Measurements from ENCODE around the gene TERT. TPM values are rescaled to one million over a fixed set of nuclear protein-coding genes. Genes with fewer than 3 reads are reported as not detected.
"Not testable (repeated sequence)": the region's sequence is repeated elsewhere in the genome, so short reads cannot be mapped to it uniquely, and the experiment has no call there.

TERT gene
- total and polyA plus RNA-seq, 2 donors = 1.9 to 3.4 TPM

DNA sequence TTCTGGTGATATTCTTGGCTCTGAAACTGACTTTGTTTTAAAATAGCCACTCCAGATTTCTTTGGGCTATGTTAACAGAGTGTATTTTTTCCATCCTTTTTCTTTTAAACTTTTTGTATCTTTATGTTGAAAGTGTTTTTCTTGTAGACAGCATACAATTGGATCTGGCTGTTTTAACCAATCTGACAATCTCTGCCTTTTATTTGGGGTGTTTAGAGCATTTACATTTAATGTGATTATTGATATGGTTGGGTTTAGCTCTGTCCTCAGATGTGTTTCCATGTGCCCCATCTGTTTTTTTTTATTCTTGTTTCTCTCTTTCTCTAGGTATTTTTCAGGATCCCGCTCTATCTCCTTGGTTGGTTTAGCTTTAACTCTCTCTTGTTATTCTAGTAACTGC is 59.0 kb downstream of the TERT start:
- DNase-seq (ENCODE audit: low read depth in 6 of 9, low spot score in 9 of 9) = no peak
- H3K27ac ChIP-seq (ENCODE audit: low read depth in 1 of 2, low read length in 1 of 2) = no peak overlapping the region
- H3K4me3 ChIP-seq (ENCODE audit: low read length in 2 of 2) = no peak overlapping the region
- WGBS = 98% methylated on average over 1 of the region's 1 CpG
- H3K9me3 ChIP-seq (ENCODE audit: control insufficient read depth in 2 of 2, insufficient read depth in 1 of 2, low read length in 1 of 2) = peaks cover 4 to 9% of the 10 kb centered on the region in 2 donors
- peaks cover 0 to 4% of the 10 kb centered on the region in 2 donors for H3K27me3 ChIP-seq (ENCODE audit: control insufficient read depth in 2 of 2, insufficient read depth in 1 of 2, low read length in 1 of 2)
- H3K36me3 ChIP-seq (ENCODE audit: control insufficient read depth in 2 of 2, insufficient read depth in 2 of 2, low read length in 1 of 2) = peaks cover 0 to 2% of the 10 kb centered on the region in 2 donors
- peaks cover 0 to 4% of the 10 kb centered on the region in 2 donors for H3K4me1 ChIP-seq (ENCODE audit: control insufficient read depth in 2 of 2, insufficient read depth in 2 of 2, low read length in 2 of 2)

DNA sequence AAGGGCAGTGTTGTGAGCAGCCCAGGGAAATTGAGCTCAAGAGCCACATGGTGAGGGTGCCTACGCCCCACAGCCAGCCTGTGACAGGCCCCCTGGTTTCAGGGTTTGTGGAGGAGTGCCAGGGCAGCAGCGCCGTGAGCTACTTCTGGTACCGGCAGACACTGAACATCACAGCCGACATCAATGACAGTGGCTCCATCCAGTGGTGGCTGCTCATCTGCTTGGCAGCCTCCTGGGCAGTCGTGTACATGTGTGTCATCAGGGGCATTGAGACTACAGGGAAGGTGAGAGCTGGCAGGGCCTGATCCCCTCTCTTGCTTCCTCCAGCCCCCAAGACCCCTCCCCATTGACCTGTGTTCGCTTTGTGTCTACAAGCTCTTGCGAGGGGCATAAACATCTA is 59.5 kb downstream of the TERT start:
- H3K27me3 ChIP-seq (ENCODE audit: control insufficient read depth in 2 of 2, insufficient read depth in 1 of 2, low read length in 1 of 2) = peaks cover 0 to 8% of the 10 kb centered on the region in 2 donors
- 88% methylated on average over 8 of the region's 8 CpGs for WGBS
- no peak overlapping the region for H3K27ac ChIP-seq (ENCODE audit: low read depth in 1 of 2, low read length in 1 of 2)
- peaks cover 5 to 9% of the 10 kb centered on the region in 2 donors for H3K9me3 ChIP-seq (ENCODE audit: control insufficient read depth in 2 of 2, insufficient read depth in 1 of 2, low read length in 1 of 2)
- no peak for DNase-seq (ENCODE audit: low read depth in 6 of 9, low spot score in 9 of 9)
- H3K4me3 ChIP-seq (ENCODE audit: low read length in 2 of 2) = no peak overlapping the region
- peaks cover 0 to 2% of the 10 kb centered on the region in 2 donors for H3K36me3 ChIP-seq (ENCODE audit: control insufficient read depth in 2 of 2, insufficient read depth in 2 of 2, low read length in 1 of 2)
- H3K4me1 ChIP-seq (ENCODE audit: control insufficient read depth in 2 of 2, insufficient read depth in 2 of 2, low read length in 2 of 2) = peaks cover 3 to 9% of the 10 kb centered on the region in 2 donors

DNA sequence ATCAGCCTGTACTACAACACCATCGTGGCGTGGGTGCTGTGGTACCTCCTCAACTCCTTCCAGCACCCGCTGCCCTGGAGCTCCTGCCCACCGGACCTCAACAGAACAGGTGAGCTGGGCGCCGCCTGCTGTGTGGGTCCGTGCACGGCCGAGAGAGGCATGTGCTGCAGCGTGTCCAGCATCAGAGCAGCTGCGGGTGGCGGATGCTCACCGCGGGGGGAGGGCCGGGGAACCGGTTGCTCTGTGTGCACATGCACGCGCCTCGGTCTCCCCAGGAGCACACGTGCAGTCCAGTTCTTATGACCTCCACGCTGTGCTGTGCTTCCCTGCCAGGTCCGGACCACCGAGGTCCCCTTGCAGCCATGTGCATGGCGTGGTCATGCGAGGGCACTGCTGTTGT is 62.1 kb downstream of the TERT start:
- peaks cover 27 to 33% of the 10 kb centered on the region in 2 donors for H3K4me1 ChIP-seq (ENCODE audit: control insufficient read depth in 2 of 2, insufficient read depth in 2 of 2, low read length in 2 of 2)
- H3K4me3 ChIP-seq (ENCODE audit: low read length in 2 of 2) = no peak overlapping the region
- H3K27ac ChIP-seq (ENCODE audit: low read depth in 1 of 2, low read length in 1 of 2) = no peak overlapping the region
- H3K9me3 ChIP-seq (ENCODE audit: control insufficient read depth in 2 of 2, insufficient read depth in 1 of 2, low read length in 1 of 2) = peaks cover 5 to 14% of the 10 kb centered on the region in 2 donors
- WGBS = 95% methylated on average over 25 of the region's 25 CpGs
- H3K36me3 ChIP-seq (ENCODE audit: control insufficient read depth in 2 of 2, insufficient read depth in 2 of 2, low read length in 1 of 2) = no peaks in the 10 kb centered on the region
- H3K27me3 ChIP-seq (ENCODE audit: control insufficient read depth in 2 of 2, insufficient read depth in 1 of 2, low read length in 1 of 2) = peaks cover 0 to 21% of the 10 kb centered on the region in 2 donors
- no peak for DNase-seq (ENCODE audit: low read depth in 6 of 9, low spot score in 9 of 9)

DNA sequence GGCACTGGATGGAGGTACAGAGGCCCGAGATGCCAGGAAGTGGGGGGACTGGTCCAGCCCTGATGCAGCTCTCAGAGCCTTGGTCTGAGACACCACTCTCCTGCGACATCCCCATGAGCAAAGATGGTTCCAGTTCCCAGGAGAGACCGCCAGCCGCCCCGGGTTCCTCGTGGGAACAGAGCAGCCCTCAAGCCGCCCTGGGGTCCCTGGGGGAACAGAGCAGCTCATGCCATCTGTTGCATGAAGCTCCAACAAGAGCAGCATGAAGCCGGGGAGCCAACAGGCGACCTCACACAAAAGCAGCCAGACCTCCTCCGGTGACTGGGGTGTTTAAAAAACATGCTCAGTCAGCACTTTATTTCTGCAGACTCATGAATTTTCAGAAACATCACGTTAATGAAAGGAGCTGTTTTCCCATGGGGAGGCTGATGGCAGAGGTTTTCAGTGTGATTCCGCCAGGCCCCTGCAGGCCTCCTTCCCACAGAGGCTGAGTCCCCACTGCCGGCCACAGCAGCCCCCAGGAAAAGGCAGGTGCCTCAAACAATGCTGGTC is 63.4 kb downstream of the TERT start:
- H3K4me1 ChIP-seq (ENCODE audit: control insufficient read depth in 2 of 2, insufficient read depth in 2 of 2, low read length in 2 of 2) = peaks cover 32 to 36% of the 10 kb centered on the region in 2 donors
- H3K36me3 ChIP-seq (ENCODE audit: control insufficient read depth in 2 of 2, insufficient read depth in 2 of 2, low read length in 1 of 2) = no peaks in the 10 kb centered on the region
- H3K4me3 ChIP-seq (ENCODE audit: low read length in 2 of 2) = no peak overlapping the region
- WGBS = 86% methylated on average over 13 of the region's 13 CpGs
- DNase-seq (ENCODE audit: low read depth in 6 of 9, low spot score in 9 of 9) = no peak
- peaks cover 0 to 29% of the 10 kb centered on the region in 2 donors for H3K27me3 ChIP-seq (ENCODE audit: control insufficient read depth in 2 of 2, insufficient read depth in 1 of 2, low read length in 1 of 2)
- H3K27ac ChIP-seq (ENCODE audit: low read depth in 1 of 2, low read length in 1 of 2) = no peak overlapping the region
- H3K9me3 ChIP-seq (ENCODE audit: control insufficient read depth in 2 of 2, insufficient read depth in 1 of 2, low read length in 1 of 2) = peaks cover 5 to 14% of the 10 kb centered on the region in 2 donors

DNA sequence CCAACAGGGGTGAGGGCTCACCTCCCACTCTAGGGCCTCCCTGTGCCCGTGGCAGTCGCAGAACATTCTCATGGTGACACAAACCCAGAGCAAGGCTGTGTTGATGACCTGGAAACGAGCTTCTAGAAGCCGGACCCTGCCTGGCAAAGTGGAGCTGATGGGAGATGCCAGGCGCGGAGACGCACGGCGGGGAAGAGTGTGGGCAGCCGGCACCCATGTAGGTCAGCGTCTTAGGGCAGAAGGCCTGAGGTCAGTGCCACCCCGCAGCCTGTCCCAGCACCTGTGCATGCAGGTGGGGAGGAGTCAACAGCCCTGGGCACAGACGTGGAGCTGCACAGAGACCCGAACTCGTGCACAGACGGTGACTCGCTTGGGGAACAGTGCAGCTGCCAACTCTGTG is 64.3 kb downstream of the TERT start:
- DNase-seq (ENCODE audit: low read depth in 6 of 9, low spot score in 9 of 9) = no peak
- Histone ChIP-seq H3K27me3 (ENCODE audit: control insufficient read depth in 2 of 2, insufficient read depth in 1 of 2, low read length in 1 of 2) (peaks cover 0 to 37% of the 10 kb centered on the region in 2 donors), H3K4me1 (ENCODE audit: control insufficient read depth in 2 of 2, insufficient read depth in 2 of 2, low read length in 2 of 2) (peaks cover 32 to 36% of the 10 kb centered on the region in 2 donors), H3K4me3 (ENCODE audit: low read length in 2 of 2) (no peak overlapping the region), H3K36me3 (ENCODE audit: control insufficient read depth in 2 of 2, insufficient read depth in 2 of 2, low read length in 1 of 2) (no peaks in the 10 kb centered on the region), H3K9me3 (ENCODE audit: control insufficient read depth in 2 of 2, insufficient read depth in 1 of 2, low read length in 1 of 2) (peaks cover 5 to 13% of the 10 kb centered on the region in 2 donors), H3K27ac (ENCODE audit: low read depth in 1 of 2, low read length in 1 of 2) (no peak overlapping the region)
- WGBS = 91% methylated on average over 17 of the region's 17 CpGs

DNA sequence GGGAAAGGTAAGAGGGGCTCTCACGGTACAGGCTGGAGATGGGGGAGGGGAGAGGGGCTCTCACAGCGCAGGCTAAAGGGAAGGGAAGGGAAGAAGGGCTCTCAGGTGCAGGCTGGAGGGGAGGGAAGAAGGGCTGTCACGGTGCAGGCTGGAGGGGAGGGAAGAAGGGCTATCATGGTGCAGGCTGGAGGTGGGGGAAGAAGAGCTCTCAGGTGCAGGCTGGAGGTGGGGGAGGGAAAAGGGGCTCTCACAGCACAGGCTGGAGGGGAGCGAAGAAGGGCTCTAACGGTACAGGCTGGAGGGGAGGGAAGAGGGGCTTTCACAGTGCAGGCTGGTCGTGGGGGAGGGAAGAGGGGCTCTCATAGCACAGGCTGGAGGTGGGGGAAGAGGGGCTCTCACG is 65.0 kb downstream of the TERT start:
- Histone ChIP-seq H3K4me1 (ENCODE audit: control insufficient read depth in 2 of 2, insufficient read depth in 2 of 2, low read length in 2 of 2) (peaks cover 32 to 36% of the 10 kb centered on the region in 2 donors), H3K4me3 (ENCODE audit: low read length in 2 of 2) (no peak overlapping the region), H3K27me3 (ENCODE audit: control insufficient read depth in 2 of 2, insufficient read depth in 1 of 2, low read length in 1 of 2) (peaks cover 0 to 38% of the 10 kb centered on the region in 2 donors), H3K27ac (ENCODE audit: low read depth in 1 of 2, low read length in 1 of 2) (no peak overlapping the region), H3K36me3 (ENCODE audit: control insufficient read depth in 2 of 2, insufficient read depth in 2 of 2, low read length in 1 of 2) (no peaks in the 10 kb centered on the region), H3K9me3 (ENCODE audit: control insufficient read depth in 2 of 2, insufficient read depth in 1 of 2, low read length in 1 of 2) (peaks cover 4 to 6% of the 10 kb centered on the region in 2 donors)
- WGBS = 17% methylated on average over 7 of the region's 7 CpGs
- peak in 4 of 9 donors; percentile 27 to 66 (median 51) for DNase-seq (ENCODE audit: low read depth in 6 of 9, low spot score in 9 of 9)

DNA sequence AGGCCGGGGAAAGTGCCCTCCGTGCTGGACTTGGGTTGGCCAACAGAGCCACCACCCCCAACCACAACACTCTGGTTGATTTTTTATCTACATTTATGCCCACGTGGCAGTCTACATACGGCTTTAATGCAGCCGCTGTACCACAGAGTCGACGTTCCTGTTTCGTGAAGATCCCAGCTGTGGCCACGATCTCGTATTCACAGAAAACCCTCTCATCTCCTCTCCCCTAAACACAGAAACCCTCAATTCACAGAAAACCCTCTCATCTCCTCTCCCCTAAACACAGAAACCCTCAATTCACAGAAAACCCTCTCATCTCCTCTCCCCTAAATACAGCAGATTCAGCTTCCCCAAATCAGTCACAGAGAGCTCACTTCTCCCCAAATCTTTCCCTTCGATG is 65.8 kb downstream of the TERT start:
- H3K4me1 ChIP-seq (ENCODE audit: control insufficient read depth in 2 of 2, insufficient read depth in 2 of 2, low read length in 2 of 2) = peaks cover 32 to 36% of the 10 kb centered on the region in 2 donors
- peak in 1 of 9 donors; percentile 58 for DNase-seq (ENCODE audit: low read depth in 6 of 9, low spot score in 9 of 9)
- H3K9me3 ChIP-seq (ENCODE audit: control insufficient read depth in 2 of 2, insufficient read depth in 1 of 2, low read length in 1 of 2); H3K4me3 ChIP-seq (ENCODE audit: low read length in 2 of 2); H3K36me3 ChIP-seq (ENCODE audit: control insufficient read depth in 2 of 2, insufficient read depth in 2 of 2, low read length in 1 of 2); H3K27ac ChIP-seq (ENCODE audit: low read depth in 1 of 2, low read length in 1 of 2): not testable (repeated sequence)
- peaks cover 0 to 36% of the 10 kb centered on the region in 2 donors for H3K27me3 ChIP-seq (ENCODE audit: control insufficient read depth in 2 of 2, insufficient read depth in 1 of 2, low read length in 1 of 2)
- WGBS = 23% methylated on average over 11 of the region's 11 CpGs

DNA sequence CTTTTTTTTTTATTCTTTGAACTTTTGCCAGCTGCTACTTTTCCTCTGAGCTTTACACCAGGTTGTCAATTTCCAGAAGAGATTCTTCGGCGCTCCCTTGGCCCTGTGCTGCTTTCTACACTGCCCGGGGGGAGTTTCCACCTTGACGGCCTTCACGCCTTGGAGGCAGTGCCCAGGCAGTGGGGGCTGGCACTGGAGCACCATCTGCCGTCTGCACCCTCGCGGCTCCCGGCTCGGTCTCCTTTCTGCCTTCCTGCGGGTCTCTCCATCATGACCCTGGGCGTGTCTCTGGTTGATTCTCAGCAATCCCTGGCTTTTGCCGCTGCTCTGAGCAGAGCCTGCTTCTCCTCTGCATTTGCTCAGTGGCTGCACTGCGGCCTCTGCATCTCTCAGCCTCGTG is 66.7 kb downstream of the TERT start:
- Histone ChIP-seq H3K36me3 (ENCODE audit: control insufficient read depth in 2 of 2, insufficient read depth in 2 of 2, low read length in 1 of 2) (no peaks in the 10 kb centered on the region), H3K9me3 (ENCODE audit: control insufficient read depth in 2 of 2, insufficient read depth in 1 of 2, low read length in 1 of 2) (peaks cover 1 to 5% of the 10 kb centered on the region in 2 donors), H3K27ac (ENCODE audit: low read depth in 1 of 2, low read length in 1 of 2) (no peak overlapping the region), H3K4me3 (ENCODE audit: low read length in 2 of 2) (no peak overlapping the region), H3K27me3 (ENCODE audit: control insufficient read depth in 2 of 2, insufficient read depth in 1 of 2, low read length in 1 of 2) (peaks cover 0 to 38% of the 10 kb centered on the region in 2 donors), H3K4me1 (ENCODE audit: control insufficient read depth in 2 of 2, insufficient read depth in 2 of 2, low read length in 2 of 2) (peaks cover 32 to 36% of the 10 kb centered on the region in 2 donors)
- DNase-seq (ENCODE audit: low read depth in 6 of 9, low spot score in 9 of 9) = no peak
- 70% methylated on average over 15 of the region's 15 CpGs for WGBS

DNA sequence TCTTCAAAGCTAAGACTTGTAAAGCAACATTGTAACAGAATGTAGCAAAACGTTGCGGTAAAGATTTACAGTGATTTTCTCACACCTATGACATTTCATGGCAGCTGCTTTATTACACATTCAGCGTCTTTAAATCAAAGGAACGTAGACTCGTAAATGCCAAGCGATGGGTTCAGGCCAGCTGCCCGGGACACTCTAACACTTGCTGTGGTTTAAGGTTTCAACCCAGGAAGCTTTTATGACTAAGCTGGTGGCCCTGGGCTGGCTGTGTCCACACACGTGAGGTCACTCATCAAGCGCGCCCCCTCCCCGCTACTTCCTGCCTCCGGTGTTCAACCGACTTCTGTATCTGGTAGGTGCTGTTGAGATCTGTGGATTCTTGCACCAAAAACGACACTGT is 67.2 kb downstream of the TERT start:
- peaks cover 32 to 36% of the 10 kb centered on the region in 2 donors for H3K4me1 ChIP-seq (ENCODE audit: control insufficient read depth in 2 of 2, insufficient read depth in 2 of 2, low read length in 2 of 2)
- H3K4me3 ChIP-seq (ENCODE audit: low read length in 2 of 2) = no peak overlapping the region
- no peak overlapping the region for H3K27ac ChIP-seq (ENCODE audit: low read depth in 1 of 2, low read length in 1 of 2)
- H3K36me3 ChIP-seq (ENCODE audit: control insufficient read depth in 2 of 2, insufficient read depth in 2 of 2, low read length in 1 of 2) = no peaks in the 10 kb centered on the region
- peak in 1 of 9 donors; percentile 37 for DNase-seq (ENCODE audit: low read depth in 6 of 9, low spot score in 9 of 9)
- H3K27me3 ChIP-seq (ENCODE audit: control insufficient read depth in 2 of 2, insufficient read depth in 1 of 2, low read length in 1 of 2) = peaks cover 0 to 38% of the 10 kb centered on the region in 2 donors
- peaks cover 1 to 5% of the 10 kb centered on the region in 2 donors for H3K9me3 ChIP-seq (ENCODE audit: control insufficient read depth in 2 of 2, insufficient read depth in 1 of 2, low read length in 1 of 2)
- 30% methylated on average over 14 of the region's 14 CpGs for WGBS

Data from thymus (tissue), 11 donors.